ENCODE data around the gene PGA3.

The PGA3 gene

GRCh38 chr11:61161190-61162091 is 41.9 kb upstream of the PGA3 start, which contains the start of gene VPS37C (continued):
- TF ChIP-seq PATZ1 (CRISPR knock-in tag; IDR thresholded peaks at IDR 0.05; ENCODE audit: borderline replicate concordance) (no peak), ARNTL (CRISPR knock-in tag; IDR thresholded peaks at IDR 0.05; ENCODE audit: borderline replicate concordance, low read depth) (no peak), OSR1 (CRISPR knock-in tag; IDR thresholded peaks at IDR 0.05) (no peak), ZFP30 (CRISPR knock-in tag; IDR thresholded peaks at IDR 0.05) (no peak), CREB5 (CRISPR knock-in tag; IDR thresholded peaks at IDR 0.05; ENCODE audit: low read depth) (no peak)

- peak; percentile 16; the same call in 2 of the 3 replicates for ATAC-seq
- TF ChIP-seq CSRNP3 (CRISPR knock-in tag; IDR thresholded peaks at IDR 0.05), result no peak
- no peak for TF ChIP-seq ZNF565 (CRISPR knock-in tag; conservative IDR thresholded peaks at IDR 0.05; ENCODE audit: low read depth)
- no peak for TF ChIP-seq ZFP3 (CRISPR knock-in tag; IDR thresholded peaks at IDR 0.05)
- no peak for TF ChIP-seq ZFP30 (CRISPR knock-in tag; IDR thresholded peaks at IDR 0.05)
Observed at GRCh38 chr11:61162092-61162941, 41.0 kb upstream of the PGA3 start.

- no peak for ATAC-seq
- TF ChIP-seq PPARA (CRISPR knock-in tag; IDR thresholded peaks at IDR 0.05; ENCODE audit: borderline replicate concordance) (no peak), OSR1 (CRISPR knock-in tag; IDR thresholded peaks at IDR 0.05) (no peak), SNAI2 (CRISPR knock-in tag; IDR thresholded peaks at IDR 0.05) (no peak), TCF4 (CRISPR knock-in tag; IDR thresholded peaks at IDR 0.05; ENCODE audit: borderline replicate concordance) (no peak), ZNF565 (CRISPR knock-in tag; conservative IDR thresholded peaks at IDR 0.05; ENCODE audit: low read depth) (no peak), ZC3H10 (CRISPR knock-in tag; IDR thresholded peaks at IDR 0.05) (no peak), CREB5 (CRISPR knock-in tag; IDR thresholded peaks at IDR 0.05; ENCODE audit: low read depth) (no peak), TSHZ2 (CRISPR knock-in tag; IDR thresholded peaks at IDR 0.05) (no peak), ARNTL (CRISPR knock-in tag; IDR thresholded peaks at IDR 0.05; ENCODE audit: borderline replicate concordance, low read depth) (no peak), ESRRG (CRISPR knock-in tag; IDR thresholded peaks at IDR 0.05) (no peak), TOX (CRISPR knock-in tag; IDR thresholded peaks at IDR 0.05; ENCODE audit: borderline replicate concordance) (no peak), BACH2 (CRISPR knock-in tag; IDR thresholded peaks at IDR 0.05; ENCODE audit: borderline replicate concordance) (no peak), ZFP3 (CRISPR knock-in tag; IDR thresholded peaks at IDR 0.05) (no peak), ZNF8 (CRISPR knock-in tag; IDR thresholded peaks at IDR 0.05) (no peak), CSRNP3 (CRISPR knock-in tag; IDR thresholded peaks at IDR 0.05) (no peak), CSDC2 (CRISPR knock-in tag; IDR thresholded peaks at IDR 0.05) (no peak), POU6F1 (CRISPR knock-in tag; IDR thresholded peaks at IDR 0.05; ENCODE audit: borderline replicate concordance, low read depth) (no peak), GLIS3 (CRISPR knock-in tag; IDR thresholded peaks at IDR 0.05) (no peak)
Observed at GRCh38 chr11:61163021-61163420, 40.3 kb upstream of the PGA3 start.
